NCI-H128 (cell line): ENCODE results near the gene PRPF18.

Experiments
- DNase-seq: peaks from one replicate; lab custom pipeline; 2025; ENCODE audit not compliant: unreplicated experiment; lab: John Stamatoyannopoulos, UW

The PRPF18 gene

DNA sequence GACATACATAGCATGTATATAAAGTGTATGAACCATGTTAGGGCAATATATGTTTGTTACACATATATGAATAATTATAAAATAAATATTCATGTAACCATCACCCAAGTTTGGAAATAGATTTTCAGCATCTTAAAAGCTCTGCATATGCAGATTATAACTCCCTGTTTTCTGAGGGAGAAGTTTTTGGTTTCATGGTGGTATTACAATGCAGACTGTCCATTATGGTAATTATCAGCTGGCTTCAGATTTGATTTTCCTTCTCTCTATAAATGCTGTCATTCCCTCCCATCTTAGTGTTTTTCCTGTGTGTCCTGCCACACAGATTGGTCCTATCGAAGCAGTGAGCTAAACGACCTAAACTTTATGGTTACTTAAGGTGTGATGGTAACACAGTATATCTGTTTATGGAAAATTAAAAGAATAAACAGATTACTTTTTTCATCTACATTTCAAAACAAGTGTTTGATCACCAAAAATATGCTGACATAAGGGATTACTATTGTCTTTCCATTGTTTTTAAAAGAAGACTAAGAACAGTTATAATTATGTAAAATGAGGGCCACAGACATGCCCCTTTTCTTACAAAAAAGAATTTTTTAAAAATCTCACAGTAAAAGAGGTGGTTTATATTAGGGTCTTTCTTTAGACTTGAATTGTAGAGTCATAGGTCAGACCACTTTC, 17.7 kb downstream of the PRPF18 start:
- no peak for DNase-seq

DNA sequence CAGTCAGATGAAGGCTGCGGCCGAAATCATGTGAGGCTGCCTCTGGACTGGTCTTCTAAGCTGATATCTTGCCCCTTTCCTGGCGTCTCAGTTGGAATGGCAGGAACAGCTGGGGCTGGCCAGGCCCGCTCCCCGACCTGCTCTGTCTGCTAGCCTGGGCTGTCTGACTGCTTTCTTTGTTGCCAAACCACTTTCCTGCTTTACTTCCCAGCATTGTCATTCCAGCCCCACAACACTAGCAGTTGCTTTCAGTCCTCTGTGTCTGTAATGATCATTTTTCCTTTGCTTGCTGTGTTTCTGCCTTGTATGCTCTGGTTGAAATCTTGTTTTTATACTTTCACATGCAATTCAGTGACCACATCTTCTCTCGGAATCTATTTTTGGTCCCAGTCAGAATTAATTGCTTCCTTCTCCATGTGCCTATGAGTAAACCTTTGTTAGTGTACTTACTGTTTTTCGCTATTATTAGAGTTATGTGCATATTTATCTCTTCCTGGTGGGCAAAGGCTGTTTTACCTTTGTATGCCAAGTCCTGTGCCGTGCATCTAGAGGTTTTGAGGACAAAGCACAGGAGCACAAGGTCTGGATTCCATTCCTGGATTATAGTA, 21.6 kb downstream of the PRPF18 start:
- DNase-seq: no peak

DNA sequence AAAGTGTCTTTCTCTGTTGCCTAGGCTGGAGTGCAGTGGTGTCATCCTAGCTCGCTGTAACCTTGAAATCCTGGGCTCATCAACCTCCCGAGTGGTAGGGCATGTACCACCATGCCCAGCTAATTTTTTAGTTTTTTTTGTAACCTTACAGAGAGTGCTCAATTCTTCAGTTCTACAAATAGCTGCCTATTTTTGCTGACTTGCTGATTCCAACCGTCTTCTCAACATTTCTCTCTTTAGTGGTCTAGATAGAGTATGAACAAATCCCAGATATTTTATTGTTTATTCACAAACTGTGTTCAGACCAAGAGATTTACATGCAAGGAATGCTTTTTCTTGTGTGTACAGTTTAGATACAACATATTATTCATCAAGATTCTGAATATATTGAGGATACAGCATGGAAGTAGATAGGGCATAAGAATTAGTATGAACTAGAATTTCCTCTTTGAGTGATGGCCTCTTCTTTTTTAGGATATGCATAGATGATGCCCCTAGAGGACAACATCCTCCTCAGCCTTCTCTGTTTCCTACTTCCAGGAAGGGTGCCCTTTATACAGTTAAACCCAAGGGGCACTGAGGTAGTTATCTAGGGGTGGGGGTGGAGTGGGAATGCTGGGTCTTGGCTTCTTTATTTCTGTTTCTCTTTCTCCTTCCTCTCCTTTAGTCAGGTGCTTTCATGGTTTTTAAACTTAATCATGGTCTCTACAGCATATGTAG, 26.0 kb downstream of the PRPF18 start:
- DNase-seq: no peak

DNA sequence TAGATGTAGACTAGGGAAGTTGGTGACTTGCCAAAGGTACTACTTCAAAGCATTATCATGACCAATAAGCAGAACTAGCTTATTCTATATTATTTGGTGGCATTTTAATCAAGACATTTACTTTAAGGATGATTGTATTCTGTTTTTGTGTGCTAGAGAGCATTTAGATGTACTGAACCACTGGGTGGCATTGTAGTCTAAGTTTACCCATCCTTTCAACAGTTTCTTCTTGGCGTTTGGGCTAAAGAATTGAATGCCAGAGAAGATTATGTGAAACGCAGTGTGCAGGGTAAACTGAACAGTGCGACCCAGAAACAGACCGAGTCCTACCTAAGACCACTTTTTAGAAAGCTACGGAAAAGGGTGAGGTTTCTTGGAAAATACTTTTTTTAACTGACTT, 26.8 kb downstream of the PRPF18 start:
- DNase-seq: no peak

DNA sequence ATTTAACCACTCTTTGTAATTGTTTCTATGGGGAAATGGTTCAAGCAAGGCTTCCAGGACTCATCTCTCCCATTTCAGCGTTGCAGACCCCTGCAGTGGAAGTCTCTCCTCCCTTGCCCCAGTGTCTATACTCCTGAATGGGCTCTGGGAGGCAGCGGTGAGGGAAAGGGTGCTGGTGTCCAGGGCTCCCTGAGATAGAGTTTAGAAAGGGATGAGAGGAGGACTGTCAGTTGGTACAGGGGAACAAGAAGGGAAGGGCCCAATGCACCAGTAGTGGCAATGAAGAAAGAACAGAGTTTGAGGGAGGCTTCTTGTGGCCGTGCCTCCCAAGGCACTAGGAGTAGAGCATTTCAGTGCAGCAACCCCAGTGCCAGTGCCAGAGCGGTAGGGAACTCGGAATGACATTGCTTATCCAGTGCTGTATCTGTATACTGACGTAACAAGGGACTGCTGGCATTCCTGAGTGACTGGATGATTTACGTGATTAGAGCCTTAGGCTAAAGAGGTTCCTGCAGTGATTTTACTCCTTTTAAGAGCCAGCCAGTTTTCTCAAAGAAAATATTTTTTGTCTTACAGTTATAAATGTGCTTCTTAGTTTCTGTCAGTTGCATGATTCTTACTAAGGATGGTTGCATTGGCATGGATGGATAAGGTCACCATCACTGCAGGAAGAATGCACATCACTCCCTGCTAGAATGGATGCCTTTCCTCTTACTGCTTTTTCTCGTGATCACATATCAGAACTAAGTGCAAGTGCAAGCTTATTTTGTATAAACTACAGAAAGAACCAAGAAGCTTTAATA, 28.0 kb downstream of the PRPF18 start:
- no peak for DNase-seq

DNA sequence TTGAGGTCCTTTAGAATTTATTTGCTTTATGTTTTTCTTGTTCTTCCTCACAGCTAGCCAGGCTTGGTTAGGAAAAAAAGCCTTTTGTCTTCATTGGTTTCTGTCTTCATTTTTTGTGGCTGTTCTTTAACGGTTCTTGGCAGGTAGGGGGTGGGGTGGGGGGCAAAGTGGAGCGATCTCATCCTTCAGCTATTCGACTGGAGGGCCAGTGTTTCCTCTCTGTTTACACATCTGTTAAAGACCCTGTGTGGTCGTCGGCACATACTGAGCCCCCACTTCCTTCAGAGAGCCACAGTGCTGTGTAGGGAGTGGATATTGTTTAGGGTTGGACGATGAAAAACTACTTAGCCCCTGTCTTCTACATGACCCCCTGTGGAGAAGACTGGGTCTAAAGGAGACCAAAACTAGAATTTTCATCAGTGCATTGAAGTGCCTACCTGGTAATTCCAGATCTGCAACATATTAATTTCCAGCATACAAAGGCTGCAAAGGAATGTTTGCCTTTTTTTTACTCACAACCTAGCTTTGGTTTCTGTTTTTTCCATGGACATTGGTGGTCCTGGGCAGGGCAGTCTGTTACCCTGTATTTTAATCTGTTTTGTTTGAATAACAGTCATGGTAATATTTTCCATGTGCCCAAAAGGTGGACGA, 29.0 kb downstream of the PRPF18 start:
- no peak for DNase-seq

DNA sequence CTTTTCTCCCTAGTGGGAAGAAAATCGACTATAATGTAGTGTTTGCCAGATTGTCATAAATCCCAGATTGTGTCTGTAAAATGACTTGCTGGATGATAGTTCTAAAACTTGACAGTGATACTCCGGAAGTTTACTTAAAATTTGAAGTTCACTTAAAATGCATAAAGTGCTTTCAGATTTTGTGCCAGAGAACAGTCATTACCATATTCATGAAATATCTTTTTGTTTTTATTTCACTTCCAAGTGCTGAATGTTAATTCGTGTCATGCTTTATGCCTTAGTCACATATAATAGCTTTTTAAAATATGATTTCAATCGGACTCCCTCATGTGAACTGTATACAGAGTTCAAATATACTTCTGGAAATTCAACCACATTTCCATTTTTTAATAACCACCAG, 30.4 kb downstream of the PRPF18 start:
- no peak for DNase-seq

DNA sequence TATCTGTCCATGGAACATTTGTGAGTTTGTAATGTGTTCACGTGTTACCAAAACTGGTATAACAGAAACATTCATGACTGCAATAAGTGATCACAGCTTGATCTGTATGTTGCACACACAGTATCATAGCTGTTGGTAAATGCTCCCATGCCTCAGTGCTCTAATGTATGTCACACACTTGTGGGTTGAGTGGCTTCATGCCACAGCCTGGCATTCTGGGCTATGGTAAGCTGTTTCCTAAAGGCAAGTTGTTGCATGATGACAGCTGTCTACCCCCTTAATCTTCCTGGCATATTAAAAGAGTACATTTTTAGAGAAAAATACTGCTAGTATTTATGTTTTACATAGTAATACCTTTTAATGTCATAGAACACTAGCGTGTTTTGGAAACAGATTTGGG, 35.2 kb downstream of the PRPF18 start:
- DNase-seq: no peak

DNA sequence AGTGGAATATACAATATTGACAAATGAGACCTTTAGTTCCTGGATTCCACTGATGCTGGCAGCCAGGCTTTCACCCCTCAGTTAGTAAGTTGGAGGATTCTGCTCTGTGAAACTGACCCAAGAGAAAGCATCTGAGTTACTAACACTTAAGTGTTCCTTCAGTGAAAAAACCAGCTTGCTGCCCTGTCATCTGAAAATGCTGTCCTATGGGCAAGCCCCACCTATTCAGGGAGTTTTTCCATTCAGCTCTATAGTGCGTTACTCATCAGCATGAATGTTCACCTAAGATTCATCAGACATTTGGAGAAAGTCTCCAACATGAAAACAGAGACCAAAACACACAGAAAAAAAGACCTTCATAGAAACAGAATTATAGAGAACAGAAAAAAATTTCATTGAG, 37.9 kb downstream of the PRPF18 start:
- DNase-seq: no peak

DNA sequence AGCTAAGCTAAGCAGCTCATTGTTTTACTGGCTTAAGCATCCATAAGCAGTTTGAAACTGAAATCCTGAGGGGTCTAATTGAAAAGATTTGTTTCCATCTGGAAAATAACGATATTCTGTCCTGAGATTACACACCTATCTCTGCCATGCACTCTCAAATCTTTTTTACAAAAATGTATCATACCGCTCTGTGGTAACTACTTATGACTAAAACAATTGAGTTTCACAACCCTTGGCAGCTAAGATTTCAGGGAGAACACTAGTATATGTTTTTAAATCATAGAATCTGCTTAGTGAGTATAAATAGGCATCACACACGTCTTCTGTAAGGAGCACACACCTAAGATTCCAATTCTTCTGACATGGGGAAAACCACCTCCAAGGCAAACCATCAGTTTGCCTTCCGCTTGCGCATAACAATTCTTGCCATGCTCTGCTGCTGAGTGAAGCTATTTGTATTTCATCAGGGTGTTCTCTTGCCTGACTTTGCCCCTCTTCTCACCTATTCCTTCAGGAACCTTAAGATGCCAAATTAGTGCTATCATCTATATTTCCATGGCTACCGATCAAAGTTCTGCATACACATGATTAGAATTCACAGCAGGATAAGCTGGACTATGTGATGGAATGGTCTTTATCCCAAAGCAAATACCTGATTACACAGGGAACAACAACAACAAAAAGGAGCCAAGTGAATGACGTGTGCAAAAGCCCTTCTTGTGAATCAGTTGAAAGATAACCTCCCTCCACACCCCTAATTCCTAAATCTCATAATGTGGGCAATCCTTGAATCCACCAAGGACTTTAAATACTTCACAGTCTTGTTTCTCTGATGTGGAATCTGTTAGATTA, 40.9 kb downstream of the PRPF18 start:
- DNase-seq: no peak

DNA sequence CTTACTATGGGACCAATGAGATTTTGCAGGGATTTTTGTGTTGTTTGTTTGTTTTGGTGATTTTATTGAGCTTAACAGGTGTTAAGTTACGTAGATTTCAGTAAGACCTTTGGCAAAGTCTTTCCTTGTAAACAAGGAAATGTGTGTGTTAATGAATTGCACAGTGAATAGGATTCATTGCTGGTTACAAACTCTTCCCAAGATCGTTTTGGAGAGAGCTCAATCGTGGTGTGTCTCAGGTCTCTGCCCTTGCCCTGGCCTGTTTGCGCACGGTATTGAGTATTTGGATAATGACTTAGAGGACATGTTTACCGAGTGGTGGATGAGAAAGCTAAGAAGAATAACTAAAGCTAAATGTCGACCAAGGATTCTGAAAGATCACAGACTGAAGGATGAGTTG, 41.9 kb downstream of the PRPF18 start:
- no peak for DNase-seq

DNA sequence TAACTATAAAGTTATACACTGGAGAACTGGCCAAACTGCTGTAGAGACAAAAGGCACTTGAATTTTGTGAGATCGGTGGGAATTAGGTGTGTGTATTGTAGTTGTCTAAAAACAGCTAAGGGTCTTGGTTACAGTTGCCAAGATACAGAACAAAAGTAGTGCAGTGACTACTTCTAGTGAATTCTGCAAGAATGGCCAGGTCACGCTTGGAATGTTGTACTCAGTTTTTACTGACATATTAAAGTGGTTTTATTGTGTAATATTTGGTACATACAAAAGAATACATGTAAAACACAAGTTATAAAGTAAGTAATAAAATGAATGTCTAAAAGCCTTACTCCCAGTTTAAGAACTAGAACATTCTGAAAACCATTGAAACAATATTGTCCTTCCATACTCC, 42.4 kb downstream of the PRPF18 start:
- DNase-seq: no peak

DNA sequence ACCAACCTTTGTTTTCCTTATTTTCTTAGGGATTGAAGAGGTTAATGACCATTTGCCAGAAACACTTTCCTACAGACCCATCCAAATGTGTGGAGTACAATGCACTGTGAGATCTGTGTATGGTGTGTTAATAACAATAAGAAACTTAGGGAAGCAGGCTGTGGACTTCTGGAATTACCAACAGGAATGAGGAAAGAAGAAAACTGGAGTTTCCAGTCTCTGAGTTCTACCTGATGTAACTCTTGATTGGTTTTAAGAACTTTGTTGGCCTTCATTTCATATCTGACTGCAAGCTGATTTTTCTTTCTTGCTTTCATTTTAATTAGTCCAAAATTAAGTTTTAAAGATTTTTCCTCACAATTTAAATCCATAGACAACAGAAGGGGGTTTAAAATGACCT, 43.5 kb downstream of the PRPF18 start:
- DNase-seq: no peak

DNA sequence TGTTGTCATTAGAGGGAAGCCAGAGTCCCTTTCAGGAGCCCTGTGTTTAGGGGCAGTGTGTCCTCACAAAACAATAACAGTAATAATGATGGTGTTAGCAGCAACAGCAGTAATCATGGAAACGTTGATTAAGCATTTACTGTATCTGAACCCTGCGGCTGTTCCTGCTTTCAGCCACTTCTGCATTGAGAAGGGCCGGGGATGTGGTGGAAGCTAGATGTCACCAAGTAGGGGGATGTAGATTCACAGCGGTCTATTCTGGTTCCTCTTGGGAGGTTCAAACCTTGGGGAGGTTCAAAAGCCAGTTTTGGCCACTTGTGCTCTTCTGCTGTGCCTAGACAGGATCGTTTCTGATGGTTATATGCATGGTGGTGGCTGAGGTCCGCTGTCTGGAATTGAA, 44.8 kb downstream of the PRPF18 start:
- no peak for DNase-seq

DNA sequence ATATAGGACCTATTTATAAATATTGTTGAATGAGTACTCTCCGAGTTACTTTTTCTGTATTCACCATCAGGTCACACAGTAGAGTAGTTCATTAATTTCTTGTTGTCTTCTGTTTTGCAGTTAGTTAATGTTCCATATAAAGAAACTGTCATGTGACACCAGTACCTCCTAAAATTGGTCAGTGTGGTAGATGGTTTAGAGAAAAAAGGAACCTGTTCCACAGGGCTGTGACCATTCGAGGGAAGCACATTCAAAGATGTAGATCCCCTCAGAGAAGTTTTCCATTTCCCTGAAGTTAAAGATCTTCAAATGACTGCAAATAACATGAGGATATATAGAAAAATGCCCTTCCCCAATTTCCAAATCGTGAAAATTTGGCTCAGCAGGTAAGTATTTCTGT, 45.7 kb downstream of the PRPF18 start:
- DNase-seq: no peak

DNA sequence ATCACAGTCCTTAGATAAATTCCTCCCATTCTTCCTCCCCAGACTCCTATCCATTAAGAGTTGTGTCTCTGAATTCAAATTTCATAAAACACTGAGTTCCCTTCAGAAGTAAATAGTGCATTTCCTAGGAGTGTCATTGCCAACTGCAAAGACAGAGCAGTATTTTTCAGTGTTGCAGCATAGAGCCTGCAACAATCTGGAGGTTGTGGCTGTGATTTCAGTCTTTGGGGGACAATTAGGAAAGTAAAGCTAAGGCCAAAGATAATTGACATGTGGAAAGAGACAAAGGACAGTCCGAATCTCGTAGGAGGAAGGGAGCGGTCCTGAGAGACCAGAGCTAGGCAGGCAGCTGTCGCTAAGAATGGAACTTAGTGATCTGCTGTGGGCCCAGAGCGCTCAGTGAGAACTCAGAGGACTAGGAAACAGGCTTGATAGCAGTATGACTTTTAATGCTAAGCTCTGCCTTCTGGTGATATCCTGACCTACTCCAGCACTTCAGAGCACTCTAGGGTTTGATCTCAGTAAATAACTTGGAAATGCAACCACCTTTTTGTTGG, 46.2 kb downstream of the PRPF18 start:
- no peak for DNase-seq

DNA sequence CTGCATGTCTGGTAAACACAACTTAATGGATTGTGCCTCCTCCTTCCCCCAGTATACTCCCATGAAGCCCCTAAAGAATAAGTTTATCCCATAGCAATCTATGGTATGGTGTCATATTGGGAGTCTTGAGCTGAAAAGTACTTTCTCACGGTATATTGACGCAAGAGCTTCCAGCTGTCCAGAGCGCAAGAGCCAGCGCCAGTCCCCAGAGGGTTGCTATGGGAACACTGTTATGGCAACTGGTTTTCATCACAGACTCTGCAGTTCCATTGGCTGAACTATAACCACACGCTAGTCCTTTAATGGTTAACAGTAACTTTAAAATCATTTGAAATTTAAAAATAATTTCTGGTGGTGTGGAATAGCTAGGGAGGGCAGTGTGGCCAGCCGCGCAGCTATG, 46.9 kb downstream of the PRPF18 start:
- no peak for DNase-seq

DNA sequence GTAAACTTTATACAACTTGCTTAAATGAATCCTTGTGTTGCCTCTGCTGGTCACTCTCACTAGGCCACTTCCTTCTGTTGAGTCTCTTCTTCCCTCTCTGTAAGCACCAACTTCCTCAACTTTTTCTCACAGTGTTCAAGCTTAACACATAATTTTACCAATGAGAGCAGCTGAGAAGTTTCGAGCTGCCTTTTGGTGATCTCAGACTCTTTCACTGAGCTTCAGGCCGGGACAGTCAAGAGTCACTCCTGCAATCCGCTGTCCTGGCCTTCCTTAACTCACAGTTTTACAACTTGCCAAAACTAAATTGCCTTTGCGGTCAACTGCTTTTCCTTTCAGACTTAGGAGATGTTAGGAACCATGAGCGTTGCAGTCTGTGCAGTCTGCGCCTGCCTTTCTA, 47.4 kb downstream of the PRPF18 start:
- DNase-seq: no peak

DNA sequence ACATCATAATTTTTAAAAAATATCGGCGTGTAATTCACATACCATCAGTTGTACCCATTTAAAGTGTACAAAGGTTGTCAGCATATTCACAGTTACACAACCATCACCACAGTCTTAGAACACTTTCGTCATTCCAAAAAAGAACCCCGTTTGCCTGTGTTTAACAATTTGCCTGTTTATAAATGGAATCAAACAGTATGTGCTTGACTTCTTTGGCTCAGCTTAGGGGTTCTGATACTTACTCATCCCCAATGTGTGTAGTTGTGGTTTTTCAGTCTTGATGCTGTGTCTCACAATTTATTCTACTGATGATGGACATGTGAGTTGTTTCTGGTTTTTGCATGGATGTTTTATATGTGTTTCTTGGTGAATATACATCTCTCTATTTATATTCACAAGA, 50.0 kb downstream of the PRPF18 start:
- DNase-seq: no peak

DNA sequence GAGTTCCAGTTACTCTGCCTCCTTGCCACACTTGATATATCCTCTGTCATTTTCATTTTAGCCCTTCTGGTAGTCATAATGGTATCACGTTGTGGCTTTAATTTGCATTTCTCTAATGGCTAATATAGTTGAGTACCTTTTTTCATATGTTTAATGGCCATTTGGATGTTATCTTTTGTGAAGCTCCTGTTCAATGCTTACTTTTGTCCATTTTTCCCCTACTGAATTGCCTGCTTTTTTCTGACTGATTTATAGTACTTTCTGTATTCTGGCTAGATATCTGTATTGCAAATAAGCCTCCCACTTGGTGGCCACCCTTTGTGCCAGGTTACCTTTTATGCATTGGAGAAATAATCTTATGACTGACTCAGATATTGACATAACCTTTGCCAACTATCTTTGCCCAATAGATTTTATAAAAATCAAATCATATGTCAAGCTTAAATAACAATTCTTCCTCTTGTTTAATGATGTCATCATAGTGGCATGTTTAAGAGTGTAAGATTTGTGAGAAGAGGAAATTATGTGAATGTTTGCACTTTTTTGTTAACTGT, 50.6 kb downstream of the PRPF18 start:
- no peak for DNase-seq
